Effector memory CD8-positive, alpha-beta T cell (primary cell): Measurements from ENCODE around the gene PROZ.

ENCODE experiments used
- ATAC-seq: fragments of 150-1000 bp; cut with Tn5 transposase; replicated peaks from 2 replicates; pipeline ENCODE4 v1.10.0; 2021; ENCODE audit warnings: mild to moderate bottlenecking, moderate library complexity
- DNase-seq, 3 experiments: peaks; one replicate each; pipeline ENCODE4 v3.0.0; 2021
- H3K27ac Mint-ChIP-seq, 2 donors: one replicate each; pipeline ENCODE4 v1.8.0; 2022; ENCODE audit warnings: mild to moderate bottlenecking in 2 of 2, mixed read lengths in 2 of 2, moderate library complexity in 2 of 2
- H3K27me3 Mint-ChIP-seq, 2 donors: one replicate each; pipeline ENCODE4 v1.8.0; 2022; ENCODE audit warnings: mixed read lengths in 2 of 2
- H3K36me3 Mint-ChIP-seq: one replicate; pipeline ENCODE4 v1.8.0; 2022; ENCODE audit warnings: mild to moderate bottlenecking, moderate library complexity, mixed read lengths; ENCODE audit not compliant: insufficient read depth
- H3K4me1 Mint-ChIP-seq, 2 donors: one replicate each; pipeline ENCODE4 v1.8.0; 2022; ENCODE audit warnings: low read depth in 2 of 2, mixed read lengths in 2 of 2
- H3K4me3 Mint-ChIP-seq, 2 donors: one replicate each; pipeline ENCODE4 v1.8.0; 2022; ENCODE audit warnings: mild to moderate bottlenecking in 2 of 2, mixed read lengths in 2 of 2, moderate library complexity in 2 of 2
- H3K9me3 Mint-ChIP-seq, 2 donors: one replicate each; pipeline ENCODE4 v1.8.0; 2022; ENCODE audit warnings: mixed read lengths in 2 of 2

PROZ gene

GRCh38 chr13:113140677-113141600 lies 17.5 kb upstream of the PROZ start:
- ATAC-seq (no peak), DNase-seq (no peak)
- Mint-ChIP-seq H3K27ac (no peak overlapping the region), H3K9me3 (no peaks in the 10 kb centered on the region), H3K4me1 (peaks cover 0 to 3% of the 10 kb centered on the region in 2 donors), H3K27me3 (peaks cover 0 to 12% of the 10 kb centered on the region in 2 donors), H3K4me3 (no peak overlapping the region), H3K36me3 (no peaks in the 10 kb centered on the region)

GRCh38 chr13:113141601-113141970 lies 16.9 kb upstream of the PROZ start:
- ATAC-seq, result no peak
- Mint-ChIP-seq H3K4me1 (peaks cover 0 to 3% of the 10 kb centered on the region in 2 donors), H3K4me3 (no peak overlapping the region), H3K27me3 (peaks cover 0 to 18% of the 10 kb centered on the region in 2 donors), H3K27ac (no peak overlapping the region), H3K36me3 (no peaks in the 10 kb centered on the region), H3K9me3 (no peaks in the 10 kb centered on the region)
- no peak for DNase-seq

- Mint-ChIP-seq H3K9me3 (no peaks in the 10 kb centered on the region), H3K27me3 (peaks cover 0 to 20% of the 10 kb centered on the region in 2 donors), H3K36me3 (no peaks in the 10 kb centered on the region), H3K27ac (no peak overlapping the region), H3K4me1 (no peaks in the 10 kb centered on the region), H3K4me3 (no peak overlapping the region)
- ATAC-seq (no peak), DNase-seq (no peak)
Observed at GRCh38 chr13:113142876-113143275, 15.6 kb upstream of the PROZ start.

- DNase-seq (no peak), ATAC-seq (no peak)
- no peak overlapping the region for H3K4me3 Mint-ChIP-seq
- no peaks in the 10 kb centered on the region for H3K9me3 Mint-ChIP-seq
- H3K4me1 Mint-ChIP-seq, result no peaks in the 10 kb centered on the region
- H3K36me3 Mint-ChIP-seq, result no peaks in the 10 kb centered on the region
- no peak overlapping the region for H3K27ac Mint-ChIP-seq
- peaks cover 0 to 20% of the 10 kb centered on the region in 2 donors for H3K27me3 Mint-ChIP-seq
Observed at GRCh38 chr13:113143466-113144254, 14.8 kb upstream of the PROZ start.

- no peak overlapping the region for H3K4me3 Mint-ChIP-seq
- no peak overlapping the region for H3K27ac Mint-ChIP-seq
- no peaks in the 10 kb centered on the region for H3K4me1 Mint-ChIP-seq
- H3K36me3 Mint-ChIP-seq, result no peaks in the 10 kb centered on the region
- H3K9me3 Mint-ChIP-seq, result no peaks in the 10 kb centered on the region
- peaks cover 0 to 20% of the 10 kb centered on the region in 2 donors for H3K27me3 Mint-ChIP-seq
- ATAC-seq (no peak), DNase-seq (no peak)
Observed at GRCh38 chr13:113144255-113144629, 14.2 kb upstream of the PROZ start.

- Mint-ChIP-seq H3K36me3 (no peaks in the 10 kb centered on the region), H3K4me3 (no peak overlapping the region), H3K4me1 (no peaks in the 10 kb centered on the region), H3K27me3 (peaks cover 0 to 20% of the 10 kb centered on the region in 2 donors), H3K27ac (no peak overlapping the region), H3K9me3 (no peaks in the 10 kb centered on the region)
- DNase-seq (no peak), ATAC-seq (no peak)
Observed at GRCh38 chr13:113145496-113145895, 13.0 kb upstream of the PROZ start.

- no peak for ATAC-seq
- no peaks in the 10 kb centered on the region for H3K4me1 Mint-ChIP-seq
- DNase-seq, result no peak
- no peak overlapping the region for H3K27ac Mint-ChIP-seq
- no peak overlapping the region for H3K4me3 Mint-ChIP-seq
- no peaks in the 10 kb centered on the region for H3K36me3 Mint-ChIP-seq
- H3K27me3 Mint-ChIP-seq, result peaks cover 0 to 20% of the 10 kb centered on the region in 2 donors
- no peaks in the 10 kb centered on the region for H3K9me3 Mint-ChIP-seq
Observed at GRCh38 chr13:113145911-113146598, 12.4 kb upstream of the PROZ start.

GRCh38 chr13:113146750-113147149 lies 11.7 kb upstream of the PROZ start:
- Mint-ChIP-seq H3K9me3 (no peaks in the 10 kb centered on the region), H3K4me1 (no peaks in the 10 kb centered on the region), H3K4me3 (no peak overlapping the region), H3K36me3 (no peaks in the 10 kb centered on the region), H3K27ac (peak overlapping the region in 1 of 2 donors; percentile 67), H3K27me3 (peaks cover 0 to 20% of the 10 kb centered on the region in 2 donors)
- DNase-seq (no peak), ATAC-seq (no peak)

- no peak for ATAC-seq
- Mint-ChIP-seq H3K9me3 (no peaks in the 10 kb centered on the region), H3K36me3 (peaks cover 2% of the 10 kb centered on the region), H3K4me1 (peaks cover 2 to 3% of the 10 kb centered on the region in 2 donors), H3K27ac (peak overlapping the region in 1 of 2 donors; percentile 67), H3K4me3 (no peak overlapping the region), H3K27me3 (peaks cover 0 to 20% of the 10 kb centered on the region in 2 donors)
- DNase-seq, result no peak
Observed at GRCh38 chr13:113147206-113147605, 11.2 kb upstream of the PROZ start.

- Mint-ChIP-seq H3K36me3 (peaks cover 10% of the 10 kb centered on the region), H3K4me3 (no peak overlapping the region), H3K4me1 (peaks cover 9 to 10% of the 10 kb centered on the region in 2 donors), H3K9me3 (no peaks in the 10 kb centered on the region), H3K27me3 (peaks cover 0 to 20% of the 10 kb centered on the region in 2 donors), H3K27ac (peak overlapping the region in 1 of 2 donors; percentile 68)
- DNase-seq, result no peak
- no peak for ATAC-seq
Observed at GRCh38 chr13:113148407-113148806, 10.0 kb upstream of the PROZ start.

- no peak for DNase-seq
- Mint-ChIP-seq H3K27me3 (peaks cover 0 to 20% of the 10 kb centered on the region in 2 donors), H3K4me3 (no peak overlapping the region), H3K36me3 (peaks cover 15% of the 10 kb centered on the region), H3K27ac (peak overlapping the region in 1 of 2 donors; percentile 44), H3K9me3 (no peaks in the 10 kb centered on the region), H3K4me1 (peaks cover 9 to 10% of the 10 kb centered on the region in 2 donors)
- no peak for ATAC-seq
Observed at GRCh38 chr13:113148940-113149503, 9.4 kb upstream of the PROZ start.

GRCh38 chr13:113149711-113150549 lies 8.5 kb upstream of the PROZ start:
- Mint-ChIP-seq H3K4me1 (peaks cover 10 to 11% of the 10 kb centered on the region in 2 donors), H3K27ac (peak overlapping the region in 1 of 2 donors; percentile 44), H3K36me3 (peaks cover 18% of the 10 kb centered on the region), H3K27me3 (peaks cover 0 to 20% of the 10 kb centered on the region in 2 donors), H3K9me3 (no peaks in the 10 kb centered on the region), H3K4me3 (no peak overlapping the region)
- ATAC-seq (no peak), DNase-seq (no peak)
